LNCaP clone FGC (cell line): ENCODE measurements around the gene SYCE3.

ENCODE experiments used
- DNase-seq: peaks from one replicate; pipeline ENCODE4 v3.0.0-alpha.2; 2011; ENCODE audit warnings: low read depth
- H3K4me3 ChIP-seq: 2 replicates; pipeline ENCODE4 v1.5.1; 2011; ENCODE audit warnings: mild to moderate bottlenecking, low read depth, low read length, control low read depth
- TF ChIP-seq, protein P1 (sequence below): IDR thresholded peaks from 2 replicates; pipeline ENCODE4 v1.5.1; 2012; ENCODE audit warnings: mild to moderate bottlenecking; ENCODE audit not compliant: control insufficient read depth, insufficient read depth; ENCODE audit errors: extremely low read depth

Gene SYCE3

DNA sequence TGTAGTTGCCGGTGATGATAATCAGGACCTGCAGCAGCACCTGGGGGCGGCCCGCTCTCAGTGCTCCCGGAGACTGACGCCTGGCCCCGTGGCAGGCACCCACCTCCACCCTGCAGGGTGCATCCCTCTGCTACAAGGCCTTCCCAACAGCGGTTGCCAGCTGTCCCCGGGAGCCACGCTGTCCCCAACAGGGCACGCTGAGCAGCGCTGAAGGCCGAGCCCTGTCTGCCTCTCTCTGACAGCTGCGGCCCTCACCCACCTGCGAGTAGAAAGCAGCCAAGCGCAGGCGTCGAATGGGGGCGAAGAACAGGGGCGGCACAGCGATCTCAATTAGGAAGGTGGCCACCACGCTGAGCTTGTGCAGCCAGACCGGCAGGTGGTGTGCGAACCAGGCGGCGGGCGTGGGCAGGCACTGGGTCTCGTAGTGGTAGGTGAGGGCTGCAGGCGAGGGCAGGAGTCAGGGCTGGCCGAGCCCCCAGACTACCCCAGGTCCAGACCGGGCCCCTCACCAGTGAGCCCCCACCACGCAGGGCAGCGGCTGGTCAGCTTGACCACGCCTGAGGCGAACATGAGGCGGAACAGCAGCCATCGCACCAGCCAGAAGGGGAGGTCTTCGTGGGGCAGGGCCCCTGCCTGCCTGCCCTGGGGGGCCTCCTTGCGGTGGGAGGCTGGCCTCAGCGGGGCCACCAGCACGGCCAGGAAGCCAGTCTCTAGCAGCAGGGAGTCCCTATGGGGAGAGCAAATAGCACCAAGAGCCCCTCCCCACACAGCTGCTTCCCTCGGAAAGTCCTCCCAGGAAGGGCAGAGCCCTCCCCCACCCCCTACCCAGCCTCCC is 56.7 kb downstream of the SYCE3 start:
- TF ChIP-seq, protein P1, sequence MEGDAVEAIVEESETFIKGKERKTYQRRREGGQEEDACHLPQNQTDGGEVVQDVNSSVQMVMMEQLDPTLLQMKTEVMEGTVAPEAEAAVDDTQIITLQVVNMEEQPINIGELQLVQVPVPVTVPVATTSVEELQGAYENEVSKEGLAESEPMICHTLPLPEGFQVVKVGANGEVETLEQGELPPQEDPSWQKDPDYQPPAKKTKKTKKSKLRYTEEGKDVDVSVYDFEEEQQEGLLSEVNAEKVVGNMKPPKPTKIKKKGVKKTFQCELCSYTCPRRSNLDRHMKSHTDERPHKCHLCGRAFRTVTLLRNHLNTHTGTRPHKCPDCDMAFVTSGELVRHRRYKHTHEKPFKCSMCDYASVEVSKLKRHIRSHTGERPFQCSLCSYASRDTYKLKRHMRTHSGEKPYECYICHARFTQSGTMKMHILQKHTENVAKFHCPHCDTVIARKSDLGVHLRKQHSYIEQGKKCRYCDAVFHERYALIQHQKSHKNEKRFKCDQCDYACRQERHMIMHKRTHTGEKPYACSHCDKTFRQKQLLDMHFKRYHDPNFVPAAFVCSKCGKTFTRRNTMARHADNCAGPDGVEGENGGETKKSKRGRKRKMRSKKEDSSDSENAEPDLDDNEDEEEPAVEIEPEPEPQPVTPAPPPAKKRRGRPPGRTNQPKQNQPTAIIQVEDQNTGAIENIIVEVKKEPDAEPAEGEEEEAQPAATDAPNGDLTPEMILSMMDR: no peak
- peak overlapping the region; percentile 96 for H3K4me3 ChIP-seq
- DNase-seq: no peak

DNA sequence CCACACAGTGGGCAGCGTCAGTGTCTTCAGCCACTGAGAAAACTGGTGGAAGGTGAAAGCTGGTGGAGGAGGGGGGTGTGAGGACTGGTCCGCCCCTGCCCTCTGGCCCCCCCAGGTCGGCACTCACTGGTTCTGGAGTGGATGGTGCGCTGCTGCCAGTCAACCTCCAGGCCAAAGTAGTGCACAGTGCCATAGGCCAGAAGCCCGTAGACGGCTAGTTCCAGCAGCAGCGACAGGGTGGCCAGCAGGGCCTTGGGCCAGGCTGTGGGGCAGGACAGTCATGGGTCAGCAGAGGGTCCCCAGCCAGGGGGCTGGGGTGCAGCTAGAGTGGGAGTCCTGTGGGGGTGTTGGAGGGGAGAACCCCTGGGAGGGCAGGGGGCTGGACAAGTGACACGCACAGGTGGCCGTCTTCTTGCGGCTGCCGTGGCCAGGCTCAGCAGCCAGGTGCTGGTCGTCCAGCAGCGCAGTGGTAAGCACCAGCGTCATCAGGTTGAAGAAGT is 57.4 kb downstream of the SYCE3 start:
- no peak overlapping the region for H3K4me3 ChIP-seq
- DNase-seq: no peak
- TF ChIP-seq, protein P1: no peak

DNA sequence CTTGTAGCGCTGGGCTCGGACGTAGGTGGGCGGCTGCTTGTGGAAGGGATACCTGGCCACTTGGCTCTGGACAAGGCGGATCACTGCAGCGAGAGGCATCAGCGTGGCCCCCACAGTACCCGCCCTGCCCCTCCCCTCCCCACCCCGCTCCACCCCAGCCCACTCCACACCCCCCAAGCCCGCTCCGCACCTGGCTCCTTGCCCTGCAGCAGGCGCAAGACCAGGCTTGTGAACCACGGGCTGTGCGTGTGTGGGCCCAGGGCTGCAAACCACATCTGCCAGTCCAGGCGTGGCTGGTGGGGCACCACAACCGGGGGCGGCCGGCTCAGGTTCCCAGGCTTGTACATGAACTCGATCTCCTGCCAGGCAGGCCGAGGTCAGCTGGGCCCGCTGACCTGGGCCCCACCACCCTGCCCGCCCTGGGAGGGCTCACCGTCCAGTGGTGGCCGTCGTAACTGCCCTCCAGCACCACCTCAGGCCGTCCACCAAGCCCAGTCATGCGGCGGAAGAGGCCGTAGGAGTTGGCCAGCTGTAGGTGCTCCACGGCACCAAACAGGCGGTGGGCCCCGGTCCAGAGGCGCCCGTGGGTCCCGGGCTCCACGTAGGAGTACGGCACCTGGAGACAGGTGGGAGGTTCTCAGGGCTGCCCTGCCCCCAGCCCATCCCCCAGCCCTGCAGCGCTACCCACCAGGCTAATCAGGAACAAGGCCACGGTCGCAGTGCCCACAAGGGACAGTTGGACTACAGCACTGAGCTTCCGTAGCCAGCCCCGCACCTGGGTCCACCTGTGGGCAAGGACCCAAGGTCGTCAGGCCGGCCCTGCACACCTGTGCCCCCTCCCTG is 58.1 kb downstream of the SYCE3 start:
- no peak overlapping the region for H3K4me3 ChIP-seq
- TF ChIP-seq, protein P1: no peak
- DNase-seq: no peak

DNA sequence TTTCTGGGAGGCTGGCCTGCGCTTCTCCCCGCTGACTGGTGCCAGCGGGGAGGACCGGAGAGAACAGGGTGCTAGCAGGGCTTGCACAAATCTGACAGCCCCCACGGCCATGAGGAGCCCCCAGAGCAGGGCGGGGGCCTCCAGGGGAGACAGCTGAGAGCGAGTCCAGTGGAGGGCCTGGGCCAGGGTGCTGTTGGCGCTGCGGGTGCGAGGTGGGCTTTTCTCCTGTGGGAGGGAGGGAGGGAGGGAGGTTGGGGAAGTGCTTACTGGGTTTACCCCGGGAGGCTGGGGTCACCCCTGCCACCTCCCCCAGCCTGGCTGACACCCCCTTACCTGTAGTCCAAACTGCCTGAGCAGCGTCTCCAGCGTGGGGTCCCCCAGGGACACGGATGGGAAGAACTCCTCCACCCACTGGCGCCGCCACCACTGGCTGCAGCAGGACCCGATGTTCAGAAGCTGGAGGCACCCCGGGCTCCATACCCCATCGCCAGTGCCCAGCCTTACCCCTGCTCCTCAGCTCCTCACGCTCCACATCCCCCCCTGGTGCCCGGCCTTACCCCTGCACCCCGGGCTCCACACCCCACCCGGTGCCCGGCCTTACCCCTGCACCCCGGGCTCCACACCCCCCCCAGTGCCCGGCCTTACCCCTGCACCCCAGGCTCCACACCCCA is 59.1 kb downstream of the SYCE3 start:
- no peak for DNase-seq
- no peak overlapping the region for H3K4me3 ChIP-seq
- TF ChIP-seq, protein P1: no peak

DNA sequence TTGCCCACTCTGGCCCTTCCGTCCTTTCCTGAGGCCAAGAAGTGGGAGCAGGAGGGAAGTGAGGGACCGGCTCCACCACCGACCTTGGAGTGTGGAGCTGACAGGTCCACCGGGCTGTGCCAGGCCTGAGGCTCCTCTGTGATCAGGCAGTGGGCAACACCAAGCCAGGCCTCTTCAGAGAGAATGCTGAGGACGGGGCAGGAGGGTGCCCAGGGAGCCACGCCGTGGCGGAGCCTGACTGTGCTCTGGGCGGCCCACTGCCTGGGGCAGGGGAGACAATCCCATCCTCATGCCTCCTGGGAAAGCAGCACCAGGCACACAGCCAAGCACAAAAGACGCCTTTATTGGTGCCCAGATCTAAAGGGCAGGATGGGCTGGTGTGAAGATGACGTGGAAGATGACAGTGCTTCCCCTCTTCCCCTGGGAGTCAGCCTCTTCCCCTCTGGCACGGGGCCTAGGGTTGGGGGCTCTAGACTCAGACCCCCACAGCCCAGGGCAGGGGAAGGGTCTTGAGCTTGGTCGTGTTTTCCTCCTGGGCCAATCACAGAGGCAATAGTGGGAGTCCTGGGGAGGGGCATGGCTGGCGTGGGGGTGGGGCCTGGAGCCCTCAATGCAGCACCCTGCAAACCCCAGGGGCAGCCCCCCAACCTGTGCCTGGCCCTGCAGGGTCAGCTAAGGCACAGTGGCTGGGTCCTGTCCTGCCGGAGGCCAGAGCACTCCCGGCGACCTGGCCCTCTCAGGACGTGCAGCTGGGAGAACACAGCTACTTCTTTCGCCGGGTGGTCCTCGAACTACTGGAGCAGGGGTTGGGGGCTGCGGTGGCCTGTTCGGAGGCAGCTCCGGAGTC is 59.9 kb downstream of the SYCE3 start:
- no peak overlapping the region for H3K4me3 ChIP-seq
- TF ChIP-seq, protein P1: no peak
- DNase-seq: no peak

DNA sequence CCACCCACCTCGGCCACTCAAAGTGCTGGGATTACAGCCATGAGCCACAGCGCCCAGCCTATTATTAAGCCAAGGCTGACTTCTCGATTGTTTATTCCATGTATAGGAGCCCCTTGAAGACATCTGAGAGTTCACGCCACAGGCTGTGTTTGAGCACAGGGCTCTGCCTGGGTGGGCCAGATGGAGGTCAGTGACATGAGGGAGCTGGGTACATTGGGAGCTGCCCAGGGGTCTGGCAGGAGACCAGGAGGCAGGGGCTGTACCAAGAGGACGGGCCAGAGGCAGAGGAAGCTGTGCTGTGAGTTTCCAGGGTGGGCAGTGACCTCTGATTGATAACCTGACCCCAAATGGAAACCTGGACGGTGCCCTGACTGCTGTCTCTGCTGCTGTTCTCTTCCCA is 60.6 kb downstream of the SYCE3 start:
- no peak for DNase-seq
- H3K4me3 ChIP-seq: no peak overlapping the region
- TF ChIP-seq, protein P1: no peak
